ENCODE data around the gene CNTN2. TPM values are rescaled to one million over a fixed set of nuclear protein-coding genes. Genes with fewer than 3 reads are reported as not detected.

Gene CNTN2
- total and polyA plus RNA-seq, 2 of the 8 experiments (the other 6 are each of a cell fraction or from before 2014, with no cell fraction given): 1.2 to 3.9 TPM

DNA sequence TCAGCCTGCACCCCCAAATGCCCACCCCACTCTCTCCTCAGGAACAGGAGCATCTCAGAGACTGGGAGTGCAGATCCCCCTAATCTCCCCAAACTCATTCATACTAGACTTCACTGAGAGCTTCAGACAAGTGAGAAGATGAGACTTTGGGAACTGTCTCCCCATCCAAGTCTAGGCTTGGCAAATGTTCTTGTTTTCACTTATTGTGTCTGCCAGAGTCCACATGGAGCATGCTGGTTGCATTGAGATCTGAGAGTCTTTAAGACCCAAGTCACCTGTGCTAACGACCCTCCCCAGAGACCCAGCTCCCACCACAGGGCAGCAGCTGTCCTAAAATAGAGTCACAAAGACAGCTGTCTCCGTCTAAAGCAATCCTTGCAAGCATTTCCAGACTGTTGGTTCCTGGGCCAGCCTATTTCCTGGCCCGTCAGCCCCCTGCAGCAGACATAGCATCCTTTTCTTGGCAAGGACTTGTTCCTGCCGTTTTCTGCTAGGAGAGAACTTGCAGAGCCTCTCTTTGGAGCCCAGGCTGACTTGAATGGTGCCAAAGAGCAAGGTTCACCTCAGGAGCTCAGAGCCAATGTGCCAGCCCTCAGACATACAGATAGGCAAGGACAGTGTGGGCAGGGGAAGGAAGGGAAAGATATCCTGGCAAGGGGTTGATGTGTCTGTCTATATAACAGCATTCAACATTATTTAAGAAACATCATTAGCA lies 1.9 kb upstream of the CNTN2 start:
- H3K4ac ChIP-seq (replicated peaks; ENCODE audit: insufficient read length, low read depth, low read length): no peak overlapping the region
- H3K56ac ChIP-seq (replicated peaks; ENCODE audit: insufficient read length, low read depth, low read length): no peak overlapping the region
- no peaks in the 10 kb centered on the region for H4K20me1 ChIP-seq (replicated peaks in 1 of 2; ENCODE audit: control insufficient read depth in 1 of 2, insufficient read depth in 2 of 2, low read length in 2 of 2)
- H4K8ac ChIP-seq (ENCODE audit: extremely low read depth, insufficient read depth, low read length): no peak overlapping the region; the same call in 1 of the 2 replicates
- H2AK5ac ChIP-seq (ENCODE audit: low read depth, low read length): no peak overlapping the region
- no peaks in the 10 kb centered on the region for H3K36me3 ChIP-seq (ENCODE audit: control insufficient read depth in 2 of 4, insufficient read depth in 4 of 4, low read length in 3 of 4)
- peaks cover 0 to 32% (median 18%) of the 10 kb centered on the region in 4 experiments; a peak in 5 of 7 replicates for H3K27me3 ChIP-seq (replicated peaks in 1 of 4; ENCODE audit: control insufficient read depth in 3 of 4, extremely low read depth in 1 of 4, insufficient read depth in 3 of 4, low read length in 3 of 4)
- H3K27ac ChIP-seq (ENCODE audit: low read depth, low read length): no peak overlapping the region
- no peaks in the 10 kb centered on the region for H3K79me2 ChIP-seq (ENCODE audit: control insufficient read depth in 1 of 2, insufficient read depth in 2 of 2, low read length in 2 of 2)
- no peak overlapping the region for H3K4me3 ChIP-seq (ENCODE audit: extremely low read depth in 1 of 4, insufficient read depth in 2 of 4, low read depth in 3 of 4, low read length in 4 of 4)
- peaks cover 13 to 27% (median 16%) of the 10 kb centered on the region in 4 experiments for H3K4me1 ChIP-seq (replicated peaks in 1 of 4; ENCODE audit: control insufficient read depth in 3 of 4, insufficient read depth in 4 of 4, low read length in 3 of 4)
- H2BK12ac ChIP-seq (ENCODE audit: low read depth, low read length): no peak overlapping the region
- no peak overlapping the region for H3K18ac ChIP-seq (ENCODE audit: extremely low read depth, low read length)
- peaks cover 3% of the 10 kb centered on the region; the same call in 1 of the 2 replicates for H3K23me2 ChIP-seq (ENCODE audit: low read depth, low read length)
- no peaks in the 10 kb centered on the region for H3K9me3 ChIP-seq (ENCODE audit: insufficient read depth in 2 of 2, low read depth in 1 of 2, low read length in 1 of 2)
- TF ChIP-seq GTF2F1 (IDR thresholded peaks at IDR 0.05; ENCODE audit: borderline replicate concordance, low read depth, low read length) (no peak), HDAC6 (IDR thresholded peaks at IDR 0.05; ENCODE audit: low read depth, low read length) (no peak), SUZ12 (IDR thresholded peaks at IDR 0.05; ENCODE audit: low read length) (no peak), POLR2A (IDR thresholded peaks at IDR 0.05; ENCODE audit: control extremely low read depth in 1 of 2, low read depth in 2 of 2, low read length in 2 of 2) (no peak), CHD2 (IDR thresholded peaks at IDR 0.05; ENCODE audit: low read length) (no peak), CHD1 (IDR thresholded peaks at IDR 0.05; ENCODE audit: low read depth, low read length) (no peak), CBX5 (IDR thresholded peaks at IDR 0.05; ENCODE audit: low read depth, low read length) (no peak), SIRT6 (IDR thresholded peaks at IDR 0.05; ENCODE audit: low read length) (no peak)
- TF ChIP-seq, protein P1, sequence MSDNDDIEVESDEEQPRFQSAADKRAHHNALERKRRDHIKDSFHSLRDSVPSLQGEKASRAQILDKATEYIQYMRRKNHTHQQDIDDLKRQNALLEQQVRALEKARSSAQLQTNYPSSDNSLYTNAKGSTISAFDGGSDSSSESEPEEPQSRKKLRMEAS (IDR thresholded peaks at IDR 0.05): no peak
- DNase-seq (ENCODE audit: low read depth in 1 of 2, low spot score in 2 of 2) (no peak), FAIRE-seq (no peak)
- no peaks in the 10 kb centered on the region for H3K79me1 ChIP-seq (ENCODE audit: low read depth, low read length)
- H2BK5ac ChIP-seq (ENCODE audit: low read depth, low read length): no peak overlapping the region
- ChIA-PET POLR2A (ENCODE audit: partially characterized antibody) (interaction anchor here (1.6 kb wide), 1 partner anchor 20 kb away, joined by 3 read pairs; no protein-coding TSS in a partner anchor), CTCF (ENCODE audit: partially characterized antibody) (interaction anchor here (0.6 to 33.2 kb wide), 8 partner anchors 10 to 916 kb away, joined by 3 to 531 read pairs (median 5); no protein-coding TSS in a partner anchor)
- WGBS, 2 experiments (ENCODE audit: extremely low coverage in 1 of 2, insufficient coverage in 1 of 2, insufficient read length in 1 of 2, insufficient replicate concordance in 2 of 2, low coverage in 1 of 2, low lambda C conversion rate in 2 of 2, missing lambda C conversion rate in 1 of 2): 86% methylated on average over 4 of the region's 4 CpGs; no CpG with 5 or more reads in 1 of the 2 experiments
- H4K91ac ChIP-seq (replicated peaks; ENCODE audit: insufficient read length, low read length): no peak overlapping the region
- no peak overlapping the region for H4K5ac ChIP-seq (ENCODE audit: insufficient read length, low read depth, low read length)
- no peak overlapping the region for H3K9ac ChIP-seq (replicated peaks in 1 of 4; ENCODE audit: extremely low read depth in 1 of 4, low read depth in 3 of 4, low read length in 3 of 4)
- no peak overlapping the region for H3K23ac ChIP-seq (ENCODE audit: insufficient read length)
- no peak overlapping the region for H2AFZ ChIP-seq (ENCODE audit: low read length)
- H2BK20ac ChIP-seq (ENCODE audit: low read length): no peak overlapping the region
- H2BK15ac ChIP-seq (ENCODE audit: low read length): no peak overlapping the region
- H3K14ac ChIP-seq (ENCODE audit: insufficient read length): no peak overlapping the region
- no peak overlapping the region for H3K4me2 ChIP-seq (ENCODE audit: insufficient read depth in 1 of 2, low read depth in 2 of 2, low read length in 2 of 2)
- H2BK120ac ChIP-seq (replicated peaks; ENCODE audit: low read depth, low read length): no peak overlapping the region

All from H1 (cell line).